BE2C (cell line): Measurements from ENCODE around the gene ATAD3B. TPM values are rescaled to one million over a fixed set of nuclear protein-coding genes. Genes with fewer than 3 reads are reported as not detected.

Experiments
- DNase-seq: peaks from one replicate; pipeline ENCODE4 v3.0.0-alpha.2; 2020
- H3K27me3 ChIP-seq: fragments of 250-450 bp; sonication (Bioruptor Pico); 2 replicates; pipeline ENCODE4 v1.5.1; 2020; ENCODE audit warnings: mild to moderate bottlenecking
- H3K36me3 ChIP-seq: fragments of 250-450 bp; sonication (Bioruptor Pico); 2 replicates; pipeline ENCODE4 v1.5.1; 2020; ENCODE audit warnings: mild to moderate bottlenecking
- H3K4me1 ChIP-seq: fragments of 250-450 bp; sonication (Bioruptor Pico); 2 replicates; pipeline ENCODE4 v1.5.1; 2020
- H3K4me3 ChIP-seq: 2 replicates; pipeline ENCODE4 v1.5.1; 2011; ENCODE audit warnings: low read depth, low read length
- H3K9me3 ChIP-seq: fragments of 250-450 bp; sonication (Bioruptor Pico); 2 replicates; pipeline ENCODE4 v1.5.1; 2020
- CTCF ChIP-seq: IDR thresholded peaks from 2 replicates; pipeline ENCODE4 v1.5.1; 2012; ENCODE audit warnings: mild to moderate bottlenecking, low read depth, low read length
- polyA plus RNA-seq: library from polyadenylated mRNA; unstranded; fragments of >200 nt; gene quantifications from one replicate; pipeline ENCODE4 v1.2.1, GENCODE V29; 2012; ENCODE audit warnings: low read depth, missing spikeins; ENCODE audit not compliant: insufficient read length, insufficient read depth

ATAD3B gene
- 129 TPM for polyA plus RNA-seq

GRCh38 chr1:1471389-1472052 lies at the start of gene ATAD3B:
ATAD3B (plus strand) TSS chr1:1471765; CDS start chr1:1471885, 120 bp downstream.
- Histone ChIP-seq H3K4me3 (peak within 1 kb of the TSS; percentile 96), H3K27me3 (no peaks in the 10 kb centered on the region), H3K36me3 (peaks cover 17% of the 10 kb centered on the region), H3K9me3 (no peaks in the 10 kb centered on the region), H3K4me1 (peaks cover 4% of the 10 kb centered on the region)
- no peak for TF ChIP-seq CTCF
- peak; percentile 95 for DNase-seq

GRCh38 chr1:1421907-1422464 lies 49.6 kb upstream of the ATAD3B start:
- Histone ChIP-seq H3K9me3 (no peaks in the 10 kb centered on the region), H3K4me3 (no peak overlapping the region), H3K4me1 (0 out of 2 replicates have a peak, but pooled peaks cover 3% of the 10 kb centered on the region), H3K36me3 (no peaks in the 10 kb centered on the region), H3K27me3 (no peaks in the 10 kb centered on the region)
- DNase-seq, result no peak
- no peak for TF ChIP-seq CTCF

- H3K9me3 ChIP-seq, result no peaks in the 10 kb centered on the region
- TF ChIP-seq CTCF, result no peak
- DNase-seq, result no peak
- H3K36me3 ChIP-seq, result no peaks in the 10 kb centered on the region
- no peak overlapping the region for H3K4me3 ChIP-seq
- no peaks in the 10 kb centered on the region for H3K27me3 ChIP-seq
- H3K4me1 ChIP-seq, result 0 out of 2 replicates have a peak, but pooled peaks cover 3% of the 10 kb centered on the region
Observed at GRCh38 chr1:1422465-1423244, 48.9 kb upstream of the ATAD3B start.

GRCh38 chr1:1423245-1423597 lies 48.3 kb upstream of the ATAD3B start:
- DNase-seq, result no peak
- H3K4me1 ChIP-seq, result 0 out of 2 replicates have a peak, but pooled peaks cover 3% of the 10 kb centered on the region
- H3K9me3 ChIP-seq, result no peaks in the 10 kb centered on the region
- no peaks in the 10 kb centered on the region for H3K27me3 ChIP-seq
- H3K4me3 ChIP-seq, result no peak overlapping the region
- no peak for TF ChIP-seq CTCF
- no peaks in the 10 kb centered on the region for H3K36me3 ChIP-seq

GRCh38 chr1:1424707-1425106 lies 46.9 kb upstream of the ATAD3B start:
- DNase-seq, result no peak
- no peaks in the 10 kb centered on the region for H3K9me3 ChIP-seq
- no peaks in the 10 kb centered on the region for H3K36me3 ChIP-seq
- H3K4me1 ChIP-seq, result 0 out of 2 replicates have a peak, but pooled peaks cover 3% of the 10 kb centered on the region
- no peaks in the 10 kb centered on the region for H3K27me3 ChIP-seq
- H3K4me3 ChIP-seq, result no peak overlapping the region
- TF ChIP-seq CTCF, result no peak

GRCh38 chr1:1425426-1425752 lies 46.2 kb upstream of the ATAD3B start:
- no peak for TF ChIP-seq CTCF
- Histone ChIP-seq H3K27me3 (no peaks in the 10 kb centered on the region), H3K4me1 (peaks cover 5% of the 10 kb centered on the region; the same call in 1 of the 2 replicates), H3K9me3 (no peaks in the 10 kb centered on the region), H3K36me3 (no peaks in the 10 kb centered on the region), H3K4me3 (no peak overlapping the region)
- DNase-seq, result no peak
